Pancreas (tissue), 10 donors: ENCODE results near the gene NPEPL1. TPM values are rescaled to one million over a fixed set of nuclear protein-coding genes. Genes with fewer than 3 reads are reported as not detected.

Experiments used
- ATAC-seq, 4 donors: fragments of 200-7000 bp; cut with Tn5 transposase; one replicate each; pipeline versions ENCODE4 v1.8.0 to v1.9.1; 2020; ENCODE audit warnings: mild to moderate bottlenecking in 4 of 4, moderate library complexity in 4 of 4
- DNase-seq, 6 donors: peaks; one replicate each; pipeline ENCODE4 v3.0.0-alpha.2; 2020
- FAIRE-seq: peaks from 2 replicates; lab custom pipeline; 2012; peaks lifted over from hg19 to GRCh38; lab: Jason Lieb, UNC
- H3K27ac ChIP-seq, 4 donors: fragments of 200-600 bp; sonication (generic); 1 replicate in 3 of 4; 2 replicates in 1 of 4; pipeline versions ENCODE4 v1.5.0 to v1.8.0; 2020
- H3K27me3 ChIP-seq, 4 donors: fragments of 200-600 bp; one replicate each; pipeline ENCODE4 v1.8.0; 2021
- H3K36me3 ChIP-seq, 3 donors: fragments of 200-600 bp; sonication (generic) in 1 of 3; one replicate each; pipeline versions ENCODE4 v1.5.0 to v1.8.0; 2020 to 2021
- H3K4me1 ChIP-seq, 3 donors: fragments of 200-600 bp; one replicate each; pipeline ENCODE4 v1.8.0; 2021
- H3K4me3 ChIP-seq, 4 donors: fragments of 200-600 bp; sonication (generic) in 2 of 4; one replicate each; pipeline versions ENCODE4 v1.5.0 to v1.8.0; 2020 to 2021
- H3K9me3 ChIP-seq, 4 donors: fragments of 200-600 bp; one replicate each; pipeline ENCODE4 v1.8.0; 2021
- WGBS, 2 donors: extraction: QIAGEN DNeasy Blood & Tissue Kit; methylation state at CpG; one replicate each; pipeline ENCODE4 v1.1.7; 2013; 5-methylcytosine and 5-hydroxymethylcytosine counted together
- intact Hi-C, 3 donors: fragments of 100-400 bp; cut with DNase I; formaldehyde crosslinking; loops; one replicate each; pipeline versions ENCODE4 v1.11.1 to v1.14.2; 2022
- polyA plus RNA-seq, 2 donors: library from polyadenylated mRNA; stranded (reverse); fragments of 200-250 nt; gene quantifications; one replicate each; pipeline ENCODE4 v1.2.3, GENCODE V29; 2013
- total RNA-seq, 6 donors: library from RNA; stranded (reverse); fragmentation: NEBNext Ultra II Directional in 4 of 6; extraction: Animal tissue kit (Norgen Biotek cat#: 25700) in 4 of 6; gene quantifications; one replicate each; pipeline versions ENCODE4 v1.2.1 to v1.2.4, GENCODE V29; 2021 to 2023
- TF ChIP-seq, protein P1 (sequence below), 4 donors: fragments of 200-600 bp; sonication (generic) in 3 of 4; IDR thresholded peaks; one replicate each; pipeline versions ENCODE4 v1.5.0 to v1.8.0; 2021; ENCODE audit warnings: antibody characterized with exemption in 4 of 4
- donor health status: healthy with polysubstance abuse.
- donor health status: DM: no; HTN: no; CAD: no; lungs with moderate emphysema.
- donor health status: DM: no; HTN: no; CAD: no.
- donor health status: control.
- donor health status: control.
- donor health status: Bipolar disorder and iron deficiency.
- donor health status: DM: yes; HTN: yes; CAD: no.
- donor health status: DM: no; HTN: no; CAD: no.
- donor health status: DM: no; HTN: no; CAD: no.
- donor health status: DM: yes; HTN: yes; CAD: no.

The NPEPL1 gene
- total and polyA plus RNA-seq, 8 donors = 12.4 to 77.8 (median 18.0) TPM

DNA sequence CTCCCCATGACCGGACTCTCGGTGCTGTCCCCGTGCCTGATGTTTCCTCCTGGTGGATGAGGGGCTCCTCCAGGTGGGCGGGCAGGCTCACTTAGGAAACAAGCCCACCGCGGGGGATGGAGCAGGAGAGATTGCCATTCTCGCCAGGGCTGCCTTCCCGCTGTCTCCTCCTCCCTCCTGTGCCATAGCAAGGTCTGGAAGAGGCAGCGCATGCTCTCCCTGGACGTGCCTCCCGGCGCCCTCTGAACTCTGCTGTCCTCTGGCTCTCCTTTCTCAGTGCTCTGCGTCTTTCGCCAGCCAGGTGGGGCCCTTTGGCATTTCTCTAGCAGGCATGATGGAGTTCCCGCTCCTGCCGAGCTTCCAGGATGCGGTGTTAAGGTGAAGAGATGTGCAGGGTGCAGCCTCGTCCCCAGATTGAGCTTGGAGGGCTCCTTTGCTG lies 17.4 kb upstream of the NPEPL1 start:
- H3K27ac ChIP-seq = no peak overlapping the region
- H3K4me1 ChIP-seq = no peaks in the 10 kb centered on the region
- intact Hi-C loops = no loop called here
- WGBS, 2 donors = 93% methylated on average over 18 of the region's 18 CpGs
- ATAC-seq (no peak), FAIRE-seq (no peak), DNase-seq (no peak)
- no peaks in the 10 kb centered on the region for H3K9me3 ChIP-seq
- no peaks in the 10 kb centered on the region for H3K27me3 ChIP-seq
- H3K4me3 ChIP-seq = no peak overlapping the region
- TF ChIP-seq, protein P1, sequence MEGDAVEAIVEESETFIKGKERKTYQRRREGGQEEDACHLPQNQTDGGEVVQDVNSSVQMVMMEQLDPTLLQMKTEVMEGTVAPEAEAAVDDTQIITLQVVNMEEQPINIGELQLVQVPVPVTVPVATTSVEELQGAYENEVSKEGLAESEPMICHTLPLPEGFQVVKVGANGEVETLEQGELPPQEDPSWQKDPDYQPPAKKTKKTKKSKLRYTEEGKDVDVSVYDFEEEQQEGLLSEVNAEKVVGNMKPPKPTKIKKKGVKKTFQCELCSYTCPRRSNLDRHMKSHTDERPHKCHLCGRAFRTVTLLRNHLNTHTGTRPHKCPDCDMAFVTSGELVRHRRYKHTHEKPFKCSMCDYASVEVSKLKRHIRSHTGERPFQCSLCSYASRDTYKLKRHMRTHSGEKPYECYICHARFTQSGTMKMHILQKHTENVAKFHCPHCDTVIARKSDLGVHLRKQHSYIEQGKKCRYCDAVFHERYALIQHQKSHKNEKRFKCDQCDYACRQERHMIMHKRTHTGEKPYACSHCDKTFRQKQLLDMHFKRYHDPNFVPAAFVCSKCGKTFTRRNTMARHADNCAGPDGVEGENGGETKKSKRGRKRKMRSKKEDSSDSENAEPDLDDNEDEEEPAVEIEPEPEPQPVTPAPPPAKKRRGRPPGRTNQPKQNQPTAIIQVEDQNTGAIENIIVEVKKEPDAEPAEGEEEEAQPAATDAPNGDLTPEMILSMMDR (IDR thresholded peaks at IDR 0.05) = no peak
- peaks cover 5 to 57% (median 12%) of the 10 kb centered on the region in 3 donors for H3K36me3 ChIP-seq

DNA sequence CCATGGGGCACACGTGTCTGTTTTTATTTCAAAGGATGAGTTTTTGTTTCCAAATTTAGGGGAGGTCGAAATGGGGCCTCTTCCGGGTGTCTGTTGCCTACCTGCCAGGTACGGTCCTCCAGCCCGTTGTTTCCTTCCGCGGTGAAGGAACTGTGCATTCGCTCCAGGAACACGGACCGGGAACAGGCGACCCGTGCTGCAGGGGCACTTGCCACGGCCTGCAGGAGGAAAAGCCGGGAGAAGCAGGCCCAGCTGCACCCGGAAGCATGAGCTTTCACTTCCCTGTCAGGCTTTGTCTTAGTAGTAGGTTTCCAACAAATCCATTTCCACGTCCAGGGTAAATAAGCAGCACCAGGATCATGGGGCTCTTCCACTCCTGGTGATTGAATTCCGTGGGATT lies 17.0 kb upstream of the NPEPL1 start:
- DNase-seq = no peak
- peaks cover 5 to 54% (median 12%) of the 10 kb centered on the region in 3 donors for H3K36me3 ChIP-seq

DNA sequence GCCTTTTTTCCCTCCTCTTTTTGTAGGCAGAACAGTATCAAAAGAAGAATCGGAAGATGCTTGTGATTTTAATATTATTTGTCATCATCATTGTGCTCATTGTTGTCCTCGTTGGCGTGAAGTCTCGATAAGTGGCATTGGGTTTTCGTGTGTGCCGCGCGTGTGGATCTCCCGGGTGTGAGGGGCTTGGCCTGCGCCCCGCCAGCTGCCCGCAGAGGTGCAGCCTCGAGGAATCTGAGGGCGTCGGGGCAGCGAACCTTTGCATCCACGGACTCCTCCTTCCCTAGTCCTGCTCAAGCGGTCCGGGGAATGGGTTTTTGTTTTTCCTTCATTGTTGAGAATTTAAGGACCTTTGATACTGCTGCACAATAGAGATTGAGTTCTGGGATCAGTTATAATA lies 16.4 kb upstream of the NPEPL1 start:
- Histone ChIP-seq H3K36me3 (peaks cover 5 to 49% (median 12%) of the 10 kb centered on the region in 3 donors), H3K27me3 (no peaks in the 10 kb centered on the region), H3K27ac (no peak overlapping the region), H3K4me1 (no peaks in the 10 kb centered on the region), H3K4me3 (no peak overlapping the region), H3K9me3 (no peaks in the 10 kb centered on the region)
- FAIRE-seq = no peak
- ATAC-seq = no peak
- no peak for DNase-seq
- 96 to 97% methylated on average over 19 of the region's 19 CpGs for WGBS, 2 donors
- intact Hi-C loops = no loop called here
- TF ChIP-seq, protein P1 (IDR thresholded peaks at IDR 0.05) = no peak

More for the DNA sequence above, 17.0 kb upstream of the NPEPL1 start:
- Histone ChIP-seq H3K9me3 (no peaks in the 10 kb centered on the region), H3K27ac (no peak overlapping the region), H3K4me1 (no peaks in the 10 kb centered on the region), H3K4me3 (no peak overlapping the region), H3K27me3 (no peaks in the 10 kb centered on the region)
- intact Hi-C loops = no loop called here
- ATAC-seq = no peak
- WGBS, 2 donors = 91 to 95% methylated on average over 17 of the region's 17 CpGs
- no peak for FAIRE-seq
- TF ChIP-seq, protein P1 (IDR thresholded peaks at IDR 0.05) = no peak

DNA sequence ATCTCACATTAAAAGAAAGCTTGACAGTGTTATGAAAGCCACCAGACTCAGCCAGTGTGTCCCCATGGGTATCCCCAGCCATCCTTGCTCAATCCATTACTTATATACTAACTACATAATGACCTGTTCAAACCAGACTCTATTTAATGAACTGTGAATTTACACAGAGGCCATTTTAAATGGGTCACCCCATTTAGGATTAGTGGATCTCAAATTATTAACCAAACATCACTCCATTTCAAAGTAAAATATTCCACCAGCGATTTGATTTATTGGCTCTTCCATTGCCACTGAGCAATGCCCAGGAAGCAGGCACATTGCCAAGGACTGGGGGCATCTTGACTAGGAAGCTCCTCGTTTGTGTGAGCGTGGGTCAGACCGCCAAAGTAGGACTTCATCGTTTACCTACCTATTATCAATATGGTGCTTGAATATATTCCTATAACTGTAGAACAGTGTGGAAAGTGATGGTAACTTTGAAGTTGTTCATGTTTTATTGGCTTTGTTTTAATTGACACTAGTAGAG lies 15.5 kb upstream of the NPEPL1 start:
- no peak for FAIRE-seq
- intact Hi-C loops = no loop called here
- no peak for ATAC-seq
- Histone ChIP-seq H3K9me3 (no peaks in the 10 kb centered on the region), H3K27ac (no peak overlapping the region), H3K4me1 (no peaks in the 10 kb centered on the region), H3K27me3 (no peaks in the 10 kb centered on the region), H3K36me3 (peaks cover 5 to 49% (median 12%) of the 10 kb centered on the region in 3 donors), H3K4me3 (no peak overlapping the region)
- TF ChIP-seq, protein P1 (IDR thresholded peaks at IDR 0.05) = no peak
- no peak for DNase-seq
- 82 to 83% methylated on average over 5 of the region's 5 CpGs for WGBS, 2 donors

DNA sequence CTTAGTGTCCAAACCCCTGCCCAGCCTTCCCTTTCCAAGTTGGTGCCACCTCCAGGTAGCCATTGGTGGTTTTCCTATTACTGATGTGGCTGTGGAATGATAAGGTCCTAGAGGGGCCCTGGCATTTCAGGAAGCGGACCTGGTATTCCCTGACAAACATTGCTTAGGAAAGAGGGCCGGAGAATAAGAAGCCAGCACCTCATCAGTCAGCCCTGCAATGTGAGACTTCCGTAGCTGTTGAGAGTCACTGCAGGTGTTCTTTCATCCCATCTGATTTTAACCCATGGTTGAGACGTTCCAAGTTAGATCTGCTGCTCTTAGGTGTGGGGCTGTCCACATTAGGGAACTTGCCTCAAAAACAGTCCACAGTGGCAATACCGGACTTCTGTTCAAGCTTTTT lies 14.8 kb upstream of the NPEPL1 start:
- Histone ChIP-seq H3K4me1 (no peaks in the 10 kb centered on the region), H3K36me3 (peaks cover 5 to 43% (median 12%) of the 10 kb centered on the region in 3 donors), H3K27me3 (no peaks in the 10 kb centered on the region), H3K4me3 (no peak overlapping the region), H3K9me3 (no peaks in the 10 kb centered on the region), H3K27ac (no peak overlapping the region)
- DNase-seq = no peak
- intact Hi-C loops = no loop called here
- no peak for ATAC-seq
- WGBS, 2 donors = 90 to 97% methylated on average over 5 of the region's 5 CpGs
- TF ChIP-seq, protein P1 (IDR thresholded peaks at IDR 0.05) = no peak
- no peak for FAIRE-seq
